Prostate gland (tissue), 2 donors: ENCODE data around the gene MS4A5. TPM values are rescaled to one million over a fixed set of nuclear protein-coding genes. Genes with fewer than 3 reads are reported as not detected.
"Not testable (repeated sequence)": the region's sequence is repeated elsewhere in the genome, so short reads cannot be mapped to it uniquely, and the experiment has no call there.

Source experiments
- DNase-seq: peaks from one replicate; pipeline ENCODE4 v3.0.0-alpha.2; 2019; ENCODE audit warnings: low spot score
- H3K27ac ChIP-seq, 2 donors: fragments of 200-600 bp; sonication (generic); 2 replicates each; pipeline ENCODE4 v1.5.1; 2017 to 2019
- H3K27me3 ChIP-seq: fragments of 200-600 bp; sonication (generic); replicated peaks from 2 replicates; pipeline ENCODE4 v1.5.1; 2019; ENCODE audit not compliant: insufficient read depth
- H3K36me3 ChIP-seq, 2 donors: fragments of 200-600 bp; sonication (generic); 1 replicate in 1 of 2; 2 replicates in 1 of 2; pipeline versions ENCODE4 v1.5.1 to v1.8.1; 2017 to 2019
- H3K4me1 ChIP-seq: fragments of 200-600 bp; sonication (generic); replicated peaks from 2 replicates; pipeline ENCODE4 v1.5.1; 2019
- H3K4me3 ChIP-seq, 2 donors: fragments of 200-600 bp; sonication (generic); 2 replicates each; pipeline ENCODE4 v1.5.1; 2017 to 2019
- H3K9me3 ChIP-seq: fragments of 200-600 bp; sonication (generic); 2 replicates; pipeline ENCODE4 v1.5.1; 2017
- POLR2A ChIP-seq: fragments of 450-650 bp; IDR thresholded peaks from one replicate; pipeline ENCODE4 v1.6.1; 2016; ENCODE audit warnings: antibody characterized with exemption, mild to moderate bottlenecking
- POLR2AphosphoS5 ChIP-seq: sonication (generic); formaldehyde crosslinking; IDR thresholded peaks from one replicate; pipeline ENCODE4 v1.6.1; 2017; ENCODE audit warnings: antibody characterized with exemption
- WGBS: methylation state at CpG from one replicate; pipeline ENCODE4 v1.1.5; 2018; 5-methylcytosine and 5-hydroxymethylcytosine counted together
- intact Hi-C: fragments of 100-400 bp; cut with DNase I; formaldehyde crosslinking; loops from one replicate; pipeline ENCODE4 v1.14.2; 2022
- total RNA-seq, 2 donors: library from RNA; depleted of rRNA; stranded (reverse); fragments of >200 nt; gene quantifications; one replicate each; pipeline ENCODE4 v1.1.0, GENCODE V29; 2016
- TF ChIP-seq, protein P1 (sequence below), 4 experiments: fragments of 200-600 bp in 2 of 4; fragments of 450-650 bp in 2 of 4; sonication (generic) in 2 of 4; IDR thresholded peaks; 1 replicate in 3 of 4; 2 replicates in 1 of 4; pipeline ENCODE4 v1.5.1; 2016 to 2019; ENCODE audit warnings: antibody characterized with exemption in 4 of 4, mild to moderate bottlenecking in 2 of 4, moderate library complexity in 2 of 4

Gene MS4A5
- total RNA-seq, 2 donors from 2014 or later: 9.1 TPM; not detected in 1

DNA sequence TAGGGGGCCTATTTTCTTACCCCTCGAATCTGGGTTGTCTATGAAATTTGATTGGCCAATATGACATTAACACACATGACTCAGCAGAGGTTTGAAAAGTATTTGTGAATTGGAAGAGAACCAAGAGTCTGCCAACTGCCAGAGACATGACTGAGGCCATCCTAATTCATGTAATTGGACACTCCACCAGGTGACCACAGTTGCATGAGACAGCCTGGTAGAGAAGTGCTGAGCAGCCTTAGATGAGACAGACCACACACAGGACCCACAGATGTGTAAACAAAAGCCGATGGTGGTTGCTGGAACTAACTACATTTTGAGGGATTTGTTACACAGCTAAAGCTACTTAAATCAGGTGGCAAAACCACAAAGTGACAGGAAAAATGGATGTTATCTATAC lies 855 bp upstream of the MS4A5 start:
- TF ChIP-seq POLR2A: no peak
- TF ChIP-seq POLR2AphosphoS5: no peak
- TF ChIP-seq, protein P1, sequence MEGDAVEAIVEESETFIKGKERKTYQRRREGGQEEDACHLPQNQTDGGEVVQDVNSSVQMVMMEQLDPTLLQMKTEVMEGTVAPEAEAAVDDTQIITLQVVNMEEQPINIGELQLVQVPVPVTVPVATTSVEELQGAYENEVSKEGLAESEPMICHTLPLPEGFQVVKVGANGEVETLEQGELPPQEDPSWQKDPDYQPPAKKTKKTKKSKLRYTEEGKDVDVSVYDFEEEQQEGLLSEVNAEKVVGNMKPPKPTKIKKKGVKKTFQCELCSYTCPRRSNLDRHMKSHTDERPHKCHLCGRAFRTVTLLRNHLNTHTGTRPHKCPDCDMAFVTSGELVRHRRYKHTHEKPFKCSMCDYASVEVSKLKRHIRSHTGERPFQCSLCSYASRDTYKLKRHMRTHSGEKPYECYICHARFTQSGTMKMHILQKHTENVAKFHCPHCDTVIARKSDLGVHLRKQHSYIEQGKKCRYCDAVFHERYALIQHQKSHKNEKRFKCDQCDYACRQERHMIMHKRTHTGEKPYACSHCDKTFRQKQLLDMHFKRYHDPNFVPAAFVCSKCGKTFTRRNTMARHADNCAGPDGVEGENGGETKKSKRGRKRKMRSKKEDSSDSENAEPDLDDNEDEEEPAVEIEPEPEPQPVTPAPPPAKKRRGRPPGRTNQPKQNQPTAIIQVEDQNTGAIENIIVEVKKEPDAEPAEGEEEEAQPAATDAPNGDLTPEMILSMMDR (IDR thresholded peaks at IDR 0.05): no peak
- Histone ChIP-seq H3K9me3 (no peaks in the 10 kb centered on the region), H3K27ac (no peak overlapping the region), H3K27me3 (no peaks in the 10 kb centered on the region), H3K36me3 (no peaks in the 10 kb centered on the region), H3K4me3 (no peak overlapping the region), H3K4me1 (no peaks in the 10 kb centered on the region)
- no peak for DNase-seq
- 36% methylated on average over 2 of the region's 2 CpGs for WGBS
- intact Hi-C loops: no loop called here

DNA sequence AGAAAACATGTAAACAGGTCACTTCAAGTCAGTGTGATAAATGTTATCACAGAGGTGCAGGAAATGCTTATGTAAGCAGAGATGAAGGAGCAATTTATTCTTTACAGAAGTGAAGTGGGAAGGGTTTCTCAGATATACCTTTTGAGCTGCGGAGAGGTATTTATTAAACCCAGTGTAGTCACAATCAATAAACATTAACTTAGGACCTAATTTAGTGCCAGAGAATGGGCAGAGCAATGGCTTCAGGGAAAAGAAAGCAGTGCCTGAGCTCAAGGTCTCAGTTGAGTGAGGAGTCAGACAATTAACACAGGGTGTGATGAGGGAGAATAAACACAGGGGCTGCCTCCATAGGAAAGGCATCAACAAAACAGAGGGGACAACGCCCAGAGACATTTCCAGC lies 1.9 kb downstream of the MS4A5 start:
- H3K4me3 ChIP-seq: no peak overlapping the region
- no peak for TF ChIP-seq POLR2A
- TF ChIP-seq POLR2AphosphoS5: no peak
- TF ChIP-seq, protein P1 (IDR thresholded peaks at IDR 0.05): no peak
- no peaks in the 10 kb centered on the region for H3K36me3 ChIP-seq
- 68% methylated on average over 2 of the region's 2 CpGs for WGBS
- no peaks in the 10 kb centered on the region for H3K4me1 ChIP-seq
- no peak overlapping the region for H3K27ac ChIP-seq
- no peaks in the 10 kb centered on the region for H3K27me3 ChIP-seq
- no peaks in the 10 kb centered on the region for H3K9me3 ChIP-seq
- no peak for DNase-seq
- intact Hi-C loops: no loop called here

DNA sequence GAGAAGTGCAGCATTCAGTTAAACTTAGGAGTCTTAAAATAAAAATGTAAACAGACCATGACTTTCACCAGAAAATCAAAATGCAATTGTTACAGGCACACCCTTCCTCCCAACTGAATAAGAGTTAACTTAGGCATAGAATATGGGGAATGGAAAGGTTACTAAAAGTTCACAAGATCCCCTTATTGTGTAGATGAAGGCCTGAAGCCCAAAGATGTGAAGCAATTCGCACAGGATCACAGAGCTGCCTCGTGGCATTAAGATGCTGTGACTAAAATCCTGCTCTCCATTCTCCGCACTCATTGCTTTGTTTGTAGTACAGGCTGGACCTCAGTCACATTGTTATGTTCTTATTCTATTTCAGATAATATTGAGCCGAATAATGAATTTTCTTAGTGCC lies 4.0 kb downstream of the MS4A5 start:
- DNase-seq: no peak
- no peaks in the 10 kb centered on the region for H3K36me3 ChIP-seq
- H3K4me3 ChIP-seq: no peak overlapping the region
- no peaks in the 10 kb centered on the region for H3K27me3 ChIP-seq
- no peaks in the 10 kb centered on the region for H3K4me1 ChIP-seq
- intact Hi-C loops: no loop called here
- H3K27ac ChIP-seq: no peak overlapping the region
- H3K9me3 ChIP-seq: no peaks in the 10 kb centered on the region
- 79% methylated on average over 4 of the region's 4 CpGs for WGBS
- TF ChIP-seq POLR2A: no peak

DNA sequence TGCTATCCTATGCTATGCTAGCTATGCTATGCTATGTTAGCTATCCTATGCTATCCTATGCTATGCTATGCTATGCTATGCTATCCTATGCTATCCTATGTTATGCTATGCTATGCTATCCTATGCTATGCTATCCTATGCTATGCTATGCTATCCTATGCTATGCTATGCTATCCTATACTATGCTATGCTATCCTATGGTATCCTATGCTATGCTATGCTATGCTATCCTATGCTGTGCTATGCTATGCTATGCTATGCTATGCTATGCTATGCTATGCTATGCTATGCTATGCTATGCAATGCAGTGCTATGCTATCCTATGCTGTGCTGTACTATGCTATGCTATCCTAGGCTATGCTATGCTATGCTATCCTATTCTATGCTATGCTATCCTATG lies 17.7 kb downstream of the MS4A5 start:
- H3K27ac ChIP-seq: no peak overlapping the region
- no peak for DNase-seq
- TF ChIP-seq POLR2AphosphoS5 (no peak), POLR2A (no peak)
- TF ChIP-seq, protein P1 (IDR thresholded peaks at IDR 0.05): no peak
- H3K9me3 ChIP-seq: no peaks in the 10 kb centered on the region
- intact Hi-C loops: no loop called here
- H3K4me3 ChIP-seq: no peak overlapping the region
- H3K36me3 ChIP-seq: no peaks in the 10 kb centered on the region
- no peaks in the 10 kb centered on the region for H3K4me1 ChIP-seq
- no peaks in the 10 kb centered on the region for H3K27me3 ChIP-seq

DNA sequence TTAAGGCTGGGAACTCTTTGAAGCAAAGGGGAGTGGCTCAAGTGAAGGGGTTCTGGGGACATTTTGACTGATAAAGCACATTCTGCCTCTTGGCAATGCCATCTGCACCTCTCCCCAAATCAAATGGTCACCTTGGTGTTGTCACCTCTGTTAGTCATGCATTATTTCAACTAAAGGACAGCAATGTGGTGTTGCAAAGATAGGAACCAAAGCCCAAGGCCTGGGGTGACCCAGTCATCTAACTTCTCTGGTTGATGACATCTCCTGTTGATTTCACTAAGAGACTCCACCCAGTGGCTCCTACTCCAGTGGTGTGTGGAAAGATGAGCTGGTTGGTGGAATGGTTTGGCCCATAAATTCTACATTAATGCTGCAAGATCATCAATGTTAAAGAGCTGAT lies 18.5 kb downstream of the MS4A5 start:
- no peak for DNase-seq
- no peak overlapping the region for H3K4me3 ChIP-seq
- intact Hi-C loops: no loop called here
- H3K36me3 ChIP-seq: no peaks in the 10 kb centered on the region
- no peaks in the 10 kb centered on the region for H3K4me1 ChIP-seq
- H3K9me3 ChIP-seq: no peaks in the 10 kb centered on the region
- H3K27me3 ChIP-seq: no peaks in the 10 kb centered on the region
- no peak overlapping the region for H3K27ac ChIP-seq
- no peak for TF ChIP-seq POLR2AphosphoS5
- TF ChIP-seq, protein P1 (IDR thresholded peaks at IDR 0.05): no peak
- TF ChIP-seq POLR2A: no peak

DNA sequence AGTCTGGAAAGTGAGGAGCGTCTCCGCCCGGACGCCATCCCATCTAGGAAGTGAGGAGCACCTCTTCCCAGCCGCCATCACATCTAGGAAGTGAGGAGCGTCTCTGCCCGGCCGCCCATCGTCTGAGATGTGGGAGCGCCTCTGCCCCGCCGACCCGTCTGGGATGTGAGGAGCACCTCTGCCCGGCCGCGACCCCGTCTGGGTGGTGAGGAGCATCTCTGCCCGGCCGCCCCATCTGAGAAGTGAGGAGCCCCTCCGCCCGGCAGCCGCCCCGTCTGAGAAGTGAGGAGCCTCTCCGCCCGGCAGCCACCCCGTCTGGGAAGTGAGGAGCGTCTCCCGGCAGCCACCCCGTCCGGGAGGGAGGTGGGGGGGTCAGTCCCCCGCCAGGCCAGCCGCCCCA lies 21.8 kb downstream of the MS4A5 start:
- H3K36me3 ChIP-seq, H3K27ac ChIP-seq, H3K4me3 ChIP-seq, intact Hi-C loops, H3K4me1 ChIP-seq, DNase-seq, H3K27me3 ChIP-seq, H3K9me3 ChIP-seq: not testable (repeated sequence)
- 97% methylated on average over 24 of the region's 32 CpGs for WGBS
